IMR-90 (cell line): ENCODE results near the gene TSPAN4. TPM values are rescaled to one million over a fixed set of nuclear protein-coding genes. Genes with fewer than 3 reads are reported as not detected.

Source experiments
- ATAC-seq: fragments of 200-7000 bp; cut with Tn5 transposase; 2 replicates; pipeline ENCODE4 v1.9.1; 2020; ENCODE audit warnings: low read depth, mild to moderate bottlenecking, moderate library complexity
- BruUV-seq: library from RNA; stranded (reverse); fragments of 400-500 nt; replicated peaks from 2 replicates; lab custom pipeline; 2021; lab: Mats Ljungman, UMichigan
- CTCF ChIA-PET: fragments of 300-600 bp; formaldehyde crosslinking; extraction: SDS; loops from one replicate; lab custom pipeline; 2021; ENCODE audit warnings: antibody characterized with exemption; lab: Yijun Ruan, JAX
- POLR2A ChIA-PET: fragments of 300-600 bp; sonication (Branson Sonifier 250); formaldehyde crosslinking; loops from one replicate; lab custom pipeline; 2022; ENCODE audit warnings: antibody characterized with exemption; ENCODE audit not compliant: unreplicated experiment; lab: Charles Lee
- DNase-seq: peaks from one replicate; pipeline ENCODE4 v3.0.0; 2013
- H2AFZ ChIP-seq: replicated peaks from 2 replicates; pipeline ENCODE3; 2013; ENCODE audit warnings: low read length, mild to moderate bottlenecking; ENCODE audit not compliant: poor library complexity
- H2AK5ac ChIP-seq: 2 replicates; pipeline ENCODE4 v1.6.1; 2013; ENCODE audit warnings: low read depth, low read length, inconsistent platforms
- H2AK9ac ChIP-seq: replicated peaks from 2 replicates; pipeline ENCODE3; 2013; ENCODE audit warnings: mild to moderate bottlenecking, low read depth, low read length, moderate library complexity; ENCODE audit not compliant: poor library complexity
- H2BK120ac ChIP-seq: 2 replicates; pipeline ENCODE4 v1.6.1; 2013; ENCODE audit warnings: low read depth, low read length, inconsistent platforms
- H2BK15ac ChIP-seq: 3 replicates; pipeline ENCODE4 v1.6.1; 2013; ENCODE audit warnings: low read depth, low read length, inconsistent platforms
- H2BK20ac ChIP-seq: 2 replicates; pipeline ENCODE4 v1.6.1; 2013; ENCODE audit warnings: low read depth, mild to moderate bottlenecking, inconsistent platforms, low read length, moderate library complexity
- H2BK5ac ChIP-seq: 2 replicates; pipeline ENCODE4 v1.6.1; 2013; ENCODE audit warnings: mild to moderate bottlenecking, low read depth, low read length, inconsistent platforms; ENCODE audit not compliant: poor library complexity, severe bottlenecking
- H3K14ac ChIP-seq: replicated peaks from 2 replicates; pipeline ENCODE4 v1.6.1; 2013; ENCODE audit warnings: low read depth, low read length, inconsistent platforms
- H3K18ac ChIP-seq: 2 replicates; pipeline ENCODE4 v1.6.1; 2013; ENCODE audit warnings: low read depth, low read length, control low read depth
- H3K23ac ChIP-seq: 2 replicates; pipeline ENCODE4 v1.6.1; 2013; ENCODE audit warnings: low read depth, low read length, inconsistent platforms
- H3K27ac ChIP-seq: 2 replicates; pipeline ENCODE4 v1.5.1; 2013; ENCODE audit warnings: mild to moderate bottlenecking, control low read depth, low read length; ENCODE audit not compliant: insufficient read depth
- H3K27me3 ChIP-seq: 2 replicates; pipeline ENCODE4 v1.6.1; 2013; ENCODE audit warnings: low read length; ENCODE audit not compliant: control insufficient read depth, insufficient read depth
- H3K36me3 ChIP-seq: 2 replicates; pipeline ENCODE4 v1.6.1; 2013; ENCODE audit warnings: low read length, mixed read lengths; ENCODE audit not compliant: control insufficient read depth, insufficient read depth
- H3K4ac ChIP-seq: 2 replicates; pipeline ENCODE4 v1.6.1; 2013; ENCODE audit warnings: low read depth, low read length, inconsistent platforms
- H3K4me1 ChIP-seq: 2 replicates; pipeline ENCODE4 v1.6.1; 2013; ENCODE audit warnings: low read length, mixed read lengths; ENCODE audit not compliant: control insufficient read depth, insufficient read depth
- H3K4me2 ChIP-seq: 2 replicates; pipeline ENCODE4 v1.6.1; 2013; ENCODE audit warnings: low read depth, mild to moderate bottlenecking, control low read depth, low read length, moderate library complexity
- H3K4me3 ChIP-seq: 2 replicates; pipeline ENCODE4 v1.5.1; 2013; ENCODE audit warnings: low read depth, mild to moderate bottlenecking, control low read depth, low read length, moderate library complexity; ENCODE audit not compliant: insufficient read depth
- H3K56ac ChIP-seq: 2 replicates; pipeline ENCODE4 v1.6.1; 2013; ENCODE audit warnings: low read length, inconsistent platforms; ENCODE audit not compliant: insufficient read depth; ENCODE audit errors: extremely low read depth
- H3K79me1 ChIP-seq, 2 experiments: 2 replicates each; pipeline ENCODE4 v1.6.1; 2013; ENCODE audit warnings: low read length in 2 of 2, inconsistent platforms in 1 of 2, low read depth in 1 of 2
- H3K9ac ChIP-seq: 2 replicates; pipeline ENCODE4 v1.6.1; 2013; ENCODE audit warnings: low read depth, low read length, control low read depth
- H3K9me1 ChIP-seq: 2 replicates; pipeline ENCODE4 v1.6.1; 2013; ENCODE audit warnings: low read length, inconsistent platforms; ENCODE audit not compliant: insufficient read depth
- H3K9me3 ChIP-seq: 2 replicates; pipeline ENCODE4 v1.6.1; 2013; ENCODE audit warnings: low read length; ENCODE audit not compliant: control insufficient read depth, insufficient read depth
- H4K20me1 ChIP-seq: 2 replicates; pipeline ENCODE4 v1.6.1; 2013; ENCODE audit warnings: low read length, inconsistent platforms; ENCODE audit not compliant: insufficient read depth
- H4K5ac ChIP-seq: 2 replicates; pipeline ENCODE4 v1.6.1; 2013; ENCODE audit warnings: mild to moderate bottlenecking, low read depth, low read length, control low read depth
- H4K8ac ChIP-seq, 2 experiments: 2 replicates each; pipeline ENCODE4 v1.6.1; 2013; ENCODE audit warnings: low read depth in 2 of 2, low read length in 2 of 2, control low read depth in 1 of 2, inconsistent platforms in 1 of 2
- H4K91ac ChIP-seq: 2 replicates; pipeline ENCODE4 v1.6.1; 2013; ENCODE audit warnings: low read depth, low read length, inconsistent platforms; ENCODE audit not compliant: insufficient read depth
- CEBPB ChIP-seq: IDR thresholded peaks from 2 replicates; pipeline ENCODE4 v1.6.1; 2012; ENCODE audit warnings: low read depth, low read length, improper control_type of control experiment
- CHD1 ChIP-seq: IDR thresholded peaks from 2 replicates; pipeline ENCODE4 v1.6.1; 2012; ENCODE audit warnings: low read depth, low read length, improper control_type of control experiment
- MAFK ChIP-seq: IDR thresholded peaks from 2 replicates; pipeline ENCODE4 v1.6.1; 2012; ENCODE audit warnings: low read depth, low read length, improper control_type of control experiment
- MXI1 ChIP-seq: IDR thresholded peaks from 2 replicates; pipeline ENCODE4 v1.6.1; 2012; ENCODE audit warnings: low read depth, mild to moderate bottlenecking, low read length, moderate library complexity, borderline replicate concordance
- RCOR1 ChIP-seq: IDR thresholded peaks from 2 replicates; pipeline ENCODE4 v1.6.1; 2012; ENCODE audit warnings: mild to moderate bottlenecking, low read length, improper control_type of control experiment; ENCODE audit not compliant: insufficient replicate concordance
- RFX5 ChIP-seq: IDR thresholded peaks from 2 replicates; pipeline ENCODE4 v1.8.0; 2012; ENCODE audit warnings: low read depth, mild to moderate bottlenecking, low read length, moderate library complexity
- WGBS, 2 experiments: methylation state at CpG; one replicate each; pipeline versions ENCODE4 v1.1.5 to v1.1.7; 2013; ENCODE audit warnings: missing lambda C conversion rate in 2 of 2; ENCODE audit not compliant: insufficient read length in 1 of 2; ENCODE audit errors: extremely low coverage in 2 of 2; 5-methylcytosine and 5-hydroxymethylcytosine counted together
- dilution Hi-C: fragments of 300-500 bp; cut with HindIII; formaldehyde crosslinking; loops from one replicate; pipeline ENCODE4 v1.14.3; 2018; ENCODE audit warnings: low sequenced_read_pairs; ENCODE audit not compliant: unreplicated experiment
- in situ Hi-C: fragments of 300-500 bp; cut with MboI; formaldehyde crosslinking; loops from 3 replicates; pipeline ENCODE4 v1.14.3; 2019; ENCODE audit warnings: low sequenced_read_pairs, inconsistent platforms, mixed read lengths
- intact Hi-C: fragments of 100-400 bp; cut with micrococcal nuclease; formaldehyde crosslinking; loops from 2 replicates; pipeline ENCODE4 v1.10.0; 2022
- polyA plus RNA-seq, 3 experiments: library from polyadenylated mRNA; depleted of rRNA; stranded (reverse); fragments of >200 nt; gene quantifications; 2 replicates each; pipeline ENCODE4 v1.2.3, GENCODE V29; 2012; ENCODE audit warnings: low replicate concordance in 1 of 3
- total RNA-seq: library from RNA; depleted of rRNA; stranded (reverse); fragments of >200 nt; gene quantifications from 2 replicates; pipeline ENCODE4 v1.2.3, GENCODE V29; 2012
- TF ChIP-seq, protein P1 (sequence below): conservative IDR thresholded peaks from 2 replicates; pipeline ENCODE4 v1.5.1; 2012; ENCODE audit warnings: mild to moderate bottlenecking, low read depth, low read length, improper control_type of control experiment
- TF ChIP-seq, protein P2 (sequence below): fragments of 150-350 bp; IDR thresholded peaks from 2 replicates; pipeline ENCODE4 v1.6.1; 2016; ENCODE audit warnings: low read depth, mild to moderate bottlenecking, low read length, moderate library complexity, borderline replicate concordance

The TSPAN4 gene
- total and polyA plus RNA-seq, 2 of the 4 experiments (the other 2 are of a cell fraction) = 161 to 293 TPM

DNA sequence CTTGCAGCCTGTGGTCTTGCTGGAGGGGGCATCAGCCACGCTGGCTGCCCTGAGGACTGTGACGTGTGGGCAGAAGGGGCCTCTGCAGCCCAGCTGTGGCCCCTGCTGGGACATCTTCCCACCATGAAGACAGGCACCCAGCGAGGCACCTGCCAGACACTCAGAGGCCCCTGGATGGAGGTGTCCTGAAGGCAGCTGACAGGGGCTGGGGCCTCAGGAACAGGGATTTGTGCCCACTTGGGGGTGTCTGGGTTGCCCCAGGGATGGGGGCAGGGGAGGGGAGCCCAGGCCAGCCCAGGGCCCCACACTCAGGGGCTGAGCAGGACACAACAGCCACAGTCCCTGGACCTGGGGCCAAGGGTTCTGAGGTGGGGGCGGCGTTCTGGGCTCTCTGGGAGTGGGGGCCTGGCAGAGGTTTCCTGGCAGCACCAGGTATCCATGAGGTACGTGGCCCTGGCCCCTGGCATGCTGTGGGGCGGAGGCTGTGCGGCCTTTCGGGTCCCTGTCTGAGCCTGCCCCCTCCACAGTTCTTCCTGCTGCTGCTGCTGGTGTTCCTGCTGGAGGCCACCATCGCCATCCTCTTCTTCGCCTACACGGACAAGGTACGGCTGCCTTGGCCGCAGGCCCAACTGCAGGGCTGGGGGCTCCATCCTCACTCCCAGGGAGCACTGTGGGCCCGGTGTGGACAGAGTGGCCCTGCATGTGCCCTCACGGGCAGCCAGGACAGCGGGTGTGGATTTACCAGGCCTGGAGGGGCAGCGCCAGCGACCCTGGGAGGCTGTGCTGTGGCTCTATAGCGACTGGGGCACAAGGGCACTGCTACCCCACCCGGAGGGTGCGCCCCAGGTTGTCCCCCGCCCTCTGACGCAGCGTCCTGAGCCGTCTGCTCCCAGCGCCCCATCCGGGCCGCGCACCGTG, 21.5 kb downstream of the TSPAN4 start:
- H3K56ac ChIP-seq = no peak overlapping the region
- no peak overlapping the region for H4K8ac ChIP-seq
- TF ChIP-seq, protein P1, sequence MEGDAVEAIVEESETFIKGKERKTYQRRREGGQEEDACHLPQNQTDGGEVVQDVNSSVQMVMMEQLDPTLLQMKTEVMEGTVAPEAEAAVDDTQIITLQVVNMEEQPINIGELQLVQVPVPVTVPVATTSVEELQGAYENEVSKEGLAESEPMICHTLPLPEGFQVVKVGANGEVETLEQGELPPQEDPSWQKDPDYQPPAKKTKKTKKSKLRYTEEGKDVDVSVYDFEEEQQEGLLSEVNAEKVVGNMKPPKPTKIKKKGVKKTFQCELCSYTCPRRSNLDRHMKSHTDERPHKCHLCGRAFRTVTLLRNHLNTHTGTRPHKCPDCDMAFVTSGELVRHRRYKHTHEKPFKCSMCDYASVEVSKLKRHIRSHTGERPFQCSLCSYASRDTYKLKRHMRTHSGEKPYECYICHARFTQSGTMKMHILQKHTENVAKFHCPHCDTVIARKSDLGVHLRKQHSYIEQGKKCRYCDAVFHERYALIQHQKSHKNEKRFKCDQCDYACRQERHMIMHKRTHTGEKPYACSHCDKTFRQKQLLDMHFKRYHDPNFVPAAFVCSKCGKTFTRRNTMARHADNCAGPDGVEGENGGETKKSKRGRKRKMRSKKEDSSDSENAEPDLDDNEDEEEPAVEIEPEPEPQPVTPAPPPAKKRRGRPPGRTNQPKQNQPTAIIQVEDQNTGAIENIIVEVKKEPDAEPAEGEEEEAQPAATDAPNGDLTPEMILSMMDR = no peak
- TF ChIP-seq RFX5 = no peak
- TF ChIP-seq RCOR1 = no peak
- TF ChIP-seq, protein P2, sequence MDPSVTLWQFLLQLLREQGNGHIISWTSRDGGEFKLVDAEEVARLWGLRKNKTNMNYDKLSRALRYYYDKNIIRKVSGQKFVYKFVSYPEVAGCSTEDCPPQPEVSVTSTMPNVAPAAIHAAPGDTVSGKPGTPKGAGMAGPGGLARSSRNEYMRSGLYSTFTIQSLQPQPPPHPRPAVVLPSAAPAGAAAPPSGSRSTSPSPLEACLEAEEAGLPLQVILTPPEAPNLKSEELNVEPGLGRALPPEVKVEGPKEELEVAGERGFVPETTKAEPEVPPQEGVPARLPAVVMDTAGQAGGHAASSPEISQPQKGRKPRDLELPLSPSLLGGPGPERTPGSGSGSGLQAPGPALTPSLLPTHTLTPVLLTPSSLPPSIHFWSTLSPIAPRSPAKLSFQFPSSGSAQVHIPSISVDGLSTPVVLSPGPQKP = no peak
- no peak for TF ChIP-seq MXI1
- TF ChIP-seq CEBPB = no peak
- no peak for TF ChIP-seq MAFK
- TF ChIP-seq CHD1 = no peak
- no peaks in the 10 kb centered on the region for H3K27me3 ChIP-seq
- intact Hi-C loops (no loop called here), dilution Hi-C loops (no loop called here), in situ Hi-C loops (no loop called here)
- H4K5ac ChIP-seq = no peak overlapping the region
- H3K4me1 ChIP-seq = peaks cover 10% of the 10 kb centered on the region
- no peak overlapping the region for H3K9ac ChIP-seq
- H3K36me3 ChIP-seq = peaks cover 34% of the 10 kb centered on the region; the same call in 1 of the 2 replicates
- BruUV-seq = no TSS peak
- peak overlapping the region; percentile 16 for H2AK9ac ChIP-seq
- H3K27ac ChIP-seq = no peak overlapping the region
- WGBS, 2 experiments = 97% methylated on average over 6 of the region's 31 CpGs; no CpG with 5 or more reads in 1 of the 2 experiments
- H3K4me2 ChIP-seq = no peak overlapping the region
- no peak overlapping the region for H3K4ac ChIP-seq
- no peak overlapping the region for H2BK15ac ChIP-seq
- CTCF ChIA-PET = no interaction called here
- H3K14ac ChIP-seq = no peak overlapping the region
- POLR2A ChIA-PET = no interaction called here
- H4K20me1 ChIP-seq = peaks cover 52% of the 10 kb centered on the region
- H2AK5ac ChIP-seq = no peak overlapping the region
- peak overlapping the region; percentile 63 for H2AFZ ChIP-seq
- H3K9me3 ChIP-seq = no peaks in the 10 kb centered on the region
- H3K18ac ChIP-seq = no peak overlapping the region
- no peak overlapping the region for H2BK120ac ChIP-seq
- H2BK5ac ChIP-seq = no peak overlapping the region
- no peak overlapping the region for H2BK20ac ChIP-seq
- peaks cover 19 to 53% of the 10 kb centered on the region in 2 experiments; a peak in 3 of 4 replicates for H3K79me1 ChIP-seq
- ATAC-seq (no peak), DNase-seq (no peak)
- no peak overlapping the region for H3K4me3 ChIP-seq
- H3K9me1 ChIP-seq = peaks cover 5% of the 10 kb centered on the region
- no peak overlapping the region for H3K23ac ChIP-seq
- H4K91ac ChIP-seq = no peak overlapping the region
